OCI-LY3 (cell line): ENCODE data around the gene C1QTNF6.

Experiments
- EZH2phosphoT487 ChIP-seq: fragments of 200-600 bp; shearing (Covaris generic); IDR thresholded peaks from 2 replicates; pipeline ENCODE4 v1.6.1; 2018; ENCODE audit warnings: antibody characterized with exemption, mixed run types, low read depth
- TF ChIP-seq, protein P1 (sequence below): fragments of 200-600, 300-600 bp; sonication (generic); IDR thresholded peaks from 2 replicates; pipeline ENCODE4 v1.5.1; 2014; ENCODE audit warnings: antibody characterized with exemption, low read length, low read depth

- TF ChIP-seq, protein P1, sequence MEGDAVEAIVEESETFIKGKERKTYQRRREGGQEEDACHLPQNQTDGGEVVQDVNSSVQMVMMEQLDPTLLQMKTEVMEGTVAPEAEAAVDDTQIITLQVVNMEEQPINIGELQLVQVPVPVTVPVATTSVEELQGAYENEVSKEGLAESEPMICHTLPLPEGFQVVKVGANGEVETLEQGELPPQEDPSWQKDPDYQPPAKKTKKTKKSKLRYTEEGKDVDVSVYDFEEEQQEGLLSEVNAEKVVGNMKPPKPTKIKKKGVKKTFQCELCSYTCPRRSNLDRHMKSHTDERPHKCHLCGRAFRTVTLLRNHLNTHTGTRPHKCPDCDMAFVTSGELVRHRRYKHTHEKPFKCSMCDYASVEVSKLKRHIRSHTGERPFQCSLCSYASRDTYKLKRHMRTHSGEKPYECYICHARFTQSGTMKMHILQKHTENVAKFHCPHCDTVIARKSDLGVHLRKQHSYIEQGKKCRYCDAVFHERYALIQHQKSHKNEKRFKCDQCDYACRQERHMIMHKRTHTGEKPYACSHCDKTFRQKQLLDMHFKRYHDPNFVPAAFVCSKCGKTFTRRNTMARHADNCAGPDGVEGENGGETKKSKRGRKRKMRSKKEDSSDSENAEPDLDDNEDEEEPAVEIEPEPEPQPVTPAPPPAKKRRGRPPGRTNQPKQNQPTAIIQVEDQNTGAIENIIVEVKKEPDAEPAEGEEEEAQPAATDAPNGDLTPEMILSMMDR, result no peak
- no peak for TF ChIP-seq EZH2phosphoT487
Measured at GRCh38 chr22:37141971-37142370, 46.1 kb downstream of the C1QTNF6 start.
